Measurements from ENCODE around the gene TRAPPC2L. TPM values are rescaled to one million over a fixed set of nuclear protein-coding genes. Genes with fewer than 3 reads are reported as not detected.

TRAPPC2L gene
- total and polyA plus RNA-seq, 10 of the 15 experiments (the other 5 are each of a cell fraction or from before 2014, with no cell fraction given) = 56.3 to 363 (median 118) TPM

- WGBS (ENCODE audit: insufficient coverage, insufficient replicate concordance, low lambda C conversion rate, missing lambda C conversion rate) = 70% methylated on average over 12 of the region's 26 CpGs
- in situ Hi-C loops (cut with MboI) = no loop called here
- no peak for TF ChIP-seq SIX5 (IDR thresholded peaks at IDR 0.05; ENCODE audit: low read depth, low read length, severe bottlenecking)
- TF ChIP-seq SMC3 (IDR thresholded peaks at IDR 0.05; ENCODE audit: borderline replicate concordance, low read length) = no peak
- no peak for TF ChIP-seq MXI1 (IDR thresholded peaks at IDR 0.05; ENCODE audit: low read depth, low read length)
- TF ChIP-seq HDGF (IDR thresholded peaks at IDR 0.05) = no peak
- TF ChIP-seq JUNB (IDR thresholded peaks at IDR 0.05) = no peak
- TF ChIP-seq TCF7 (IDR thresholded peaks at IDR 0.05; ENCODE audit: borderline replicate concordance) = no peak
- no peak for TF ChIP-seq IRF3 (IDR thresholded peaks at IDR 0.05)
- no peak for TF ChIP-seq RFX5 (IDR thresholded peaks at IDR 0.05; ENCODE audit: low read depth, low read length)
- no peak for TF ChIP-seq USF1 (IDR thresholded peaks at IDR 0.05; ENCODE audit: borderline replicate concordance, extremely low read length, insufficient read depth, low read depth, low read length)
- no peak for TF ChIP-seq ZBTB33 (IDR thresholded peaks at IDR 0.05)
- TF ChIP-seq WRNIP1 (IDR thresholded peaks at IDR 0.05; ENCODE audit: borderline replicate concordance, low read depth, low read length) = no peak
- no peak overlapping the region for H3K4me3 ChIP-seq
- FAIRE-seq (no peak), DNase-seq (ENCODE audit: low read depth, low spot score) (no peak), ATAC-seq (no peak)
- CTCF ChIA-PET = no interaction called here
- no peaks in the 10 kb centered on the region for H3K36me3 ChIP-seq (ENCODE audit: control insufficient read depth in 2 of 2, insufficient read depth in 2 of 2, low read length in 1 of 2)
- H3K27me3 ChIP-seq (replicated peaks in 1 of 2; ENCODE audit: control insufficient read depth in 2 of 2, insufficient read depth in 2 of 2, low read length in 1 of 2) = no peaks in the 10 kb centered on the region
- no peaks in the 10 kb centered on the region for H3K9me3 ChIP-seq (replicated peaks; ENCODE audit: control insufficient read depth, insufficient read depth, low read length)
- no peak overlapping the region for H3K9ac ChIP-seq (ENCODE audit: control insufficient read depth, insufficient read depth, low read length)
- H3K4me2 ChIP-seq (ENCODE audit: control insufficient read depth, insufficient read depth) = no peak overlapping the region
- RAD21 ChIA-PET (ENCODE audit: unreplicated experiment) = interaction anchor here (0.6 kb wide), 1 partner anchor 81 kb away, joined by 3 read pairs; no protein-coding TSS in a partner anchor
- no TSS peak for BruUV-seq (replicated peaks)
- SMC1A ChIA-PET (ENCODE audit: uncharacterized antibody, unreplicated experiment) = no interaction called here
- POLR2A ChIA-PET = no interaction called here
- H4K20me1 ChIP-seq (ENCODE audit: control insufficient read depth, insufficient read depth) = no peaks in the 10 kb centered on the region
- H3K4me1 ChIP-seq (ENCODE audit: control insufficient read depth, insufficient read depth, low read length) = no peaks in the 10 kb centered on the region
- no peak overlapping the region for H3K27ac ChIP-seq (ENCODE audit: control insufficient read depth, insufficient read depth)
- H3K79me2 ChIP-seq (ENCODE audit: control insufficient read depth, insufficient read depth, low read length) = no peaks in the 10 kb centered on the region
- intact Hi-C loops (cut with micrococcal nuclease; ENCODE audit: unreplicated experiment) = no loop called here
- H2AFZ ChIP-seq (ENCODE audit: control insufficient read depth, low read depth, low read length) = no peak overlapping the region
Observed at GRCh38 chr16:88826070-88826840, 30.7 kb upstream of the TRAPPC2L start.

Measured in GM12878 (cell line).